Fibroblast of lung (primary cell): ENCODE data around the gene TPM2.

ENCODE experiments used
- EZH2 ChIP-seq: IDR thresholded peaks from 2 replicates; pipeline ENCODE4 v1.5.1; 2012; ENCODE audit warnings: low read length, control low read depth, mild to moderate bottlenecking; ENCODE audit errors: missing control alignments
- TF ChIP-seq, protein P1 (sequence below), 2 donors: IDR thresholded peaks in 1 of 2; conservative IDR thresholded peaks in 1 of 2; 1 replicate in 1 of 2; 2 replicates in 1 of 2; pipeline ENCODE4 v1.5.1; 2011 to 2012; ENCODE audit warnings: low read length in 2 of 2, control low read depth in 1 of 2, inconsistent platforms in 1 of 2, low read depth in 1 of 2, mild to moderate bottlenecking in 1 of 2

DNA sequence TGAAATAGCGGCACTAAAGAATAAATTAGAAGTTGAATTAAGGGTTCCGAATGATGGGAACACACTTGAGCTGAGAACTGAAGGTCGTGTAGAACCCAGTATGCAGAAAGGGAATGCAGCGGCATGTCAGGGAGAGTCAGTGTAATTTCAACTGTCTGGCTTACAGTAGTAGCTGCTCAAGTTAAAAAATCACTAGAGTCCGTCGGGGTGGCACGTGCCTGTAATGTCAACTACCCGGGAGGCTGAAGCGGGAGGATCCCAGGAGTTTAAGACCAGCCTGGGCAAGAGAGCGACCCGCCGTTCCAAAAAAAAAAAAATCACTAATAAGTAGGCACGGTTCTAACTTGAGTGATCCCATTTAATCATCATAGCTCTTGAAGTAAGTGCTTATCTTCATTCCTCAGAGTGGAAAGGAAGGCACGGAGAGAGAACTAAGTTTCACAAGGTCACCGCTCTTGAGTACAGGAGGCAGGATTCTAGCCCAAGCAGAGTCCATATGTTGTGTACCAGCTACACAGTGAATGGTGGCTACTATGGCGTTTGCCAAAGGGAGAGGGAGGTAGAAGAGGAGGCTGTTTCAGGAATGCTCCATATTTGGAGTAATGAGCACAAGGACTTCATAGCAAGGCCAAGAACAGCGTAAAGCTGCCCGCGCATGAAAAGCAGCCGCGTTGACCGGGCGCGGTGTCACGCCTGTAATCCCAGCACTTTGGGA is 32.7 kb downstream of the TPM2 start:
- TF ChIP-seq, protein P1, sequence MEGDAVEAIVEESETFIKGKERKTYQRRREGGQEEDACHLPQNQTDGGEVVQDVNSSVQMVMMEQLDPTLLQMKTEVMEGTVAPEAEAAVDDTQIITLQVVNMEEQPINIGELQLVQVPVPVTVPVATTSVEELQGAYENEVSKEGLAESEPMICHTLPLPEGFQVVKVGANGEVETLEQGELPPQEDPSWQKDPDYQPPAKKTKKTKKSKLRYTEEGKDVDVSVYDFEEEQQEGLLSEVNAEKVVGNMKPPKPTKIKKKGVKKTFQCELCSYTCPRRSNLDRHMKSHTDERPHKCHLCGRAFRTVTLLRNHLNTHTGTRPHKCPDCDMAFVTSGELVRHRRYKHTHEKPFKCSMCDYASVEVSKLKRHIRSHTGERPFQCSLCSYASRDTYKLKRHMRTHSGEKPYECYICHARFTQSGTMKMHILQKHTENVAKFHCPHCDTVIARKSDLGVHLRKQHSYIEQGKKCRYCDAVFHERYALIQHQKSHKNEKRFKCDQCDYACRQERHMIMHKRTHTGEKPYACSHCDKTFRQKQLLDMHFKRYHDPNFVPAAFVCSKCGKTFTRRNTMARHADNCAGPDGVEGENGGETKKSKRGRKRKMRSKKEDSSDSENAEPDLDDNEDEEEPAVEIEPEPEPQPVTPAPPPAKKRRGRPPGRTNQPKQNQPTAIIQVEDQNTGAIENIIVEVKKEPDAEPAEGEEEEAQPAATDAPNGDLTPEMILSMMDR (conservative IDR thresholded peaks at IDR 0.05 in 1 of 2, IDR thresholded peaks at IDR 0.05 in 1 of 2; ENCODE audit: low read depth in 1 of 2, low read length in 2 of 2): no peak
- no peak for TF ChIP-seq EZH2
